GM12878 (cell line): ENCODE measurements around the gene HOXB1. TPM values are rescaled to one million over a fixed set of nuclear protein-coding genes. Genes with fewer than 3 reads are reported as not detected.

ENCODE experiments used
- ATAC-seq: fragments of 200-7000 bp; cut with Tn5 transposase; 3 replicates; pipeline ENCODE4 v1.9.1; 2020; ENCODE audit warnings: mild to moderate bottlenecking, moderate library complexity
- BruUV-seq: library from RNA; stranded (reverse); fragments of 400-500 nt; replicated peaks from 2 replicates; lab custom pipeline; 2021; lab: Mats Ljungman, UMichigan
- CTCF ChIA-PET: fragments of 300-600 bp; sonication (Branson Sonifier 250); formaldehyde crosslinking; extraction: SDS; loops from one replicate; lab custom pipeline; 2021; ENCODE audit warnings: inconsistent platforms; lab: Yijun Ruan, JAX
- POLR2A ChIA-PET: fragments of 350-600 bp; formaldehyde crosslinking; extraction: SDS; loops from one replicate; lab custom pipeline; 2021; ENCODE audit warnings: inconsistent platforms; lab: Charles Lee
- RAD21 ChIA-PET: fragments of 300-600 bp; sonication (Branson Sonifier 250); formaldehyde crosslinking; loops from one replicate; lab custom pipeline; 2023; ENCODE audit warnings: antibody characterized with exemption; ENCODE audit not compliant: unreplicated experiment; lab: Charles Lee
- SMC1A ChIA-PET: fragments of 300-600 bp; sonication (Branson Sonifier 250); formaldehyde crosslinking; loops from one replicate; lab custom pipeline; 2023; ENCODE audit not compliant: unreplicated experiment, uncharacterized antibody; lab: Charles Lee
- DNase-seq: peaks from one replicate; pipeline ENCODE4 v3.0.0-alpha.2; 2011; ENCODE audit warnings: low read depth, low spot score
- FAIRE-seq: peaks from 3 replicates; lab custom pipeline; 2011; peaks lifted over from hg19 to GRCh38; lab: Jason Lieb, UNC
- H2AFZ ChIP-seq: 2 replicates; pipeline ENCODE4 v1.6.0; 2011; ENCODE audit warnings: low read depth, low read length, control low read depth; ENCODE audit not compliant: control insufficient read depth
- H3K27ac ChIP-seq: 2 replicates; pipeline ENCODE4 v1.5.1; 2011; ENCODE audit warnings: control low read depth; ENCODE audit not compliant: control insufficient read depth, insufficient read depth
- H3K27me3 ChIP-seq, 2 experiments: replicated peaks in 1 of 2; 2 replicates each; pipeline versions ENCODE4 v1.6.0 to v1.6.1; 2011; ENCODE audit warnings: low read length in 1 of 2; ENCODE audit not compliant: control insufficient read depth in 2 of 2, insufficient read depth in 2 of 2
- H3K36me3 ChIP-seq, 2 experiments: 2 replicates each; pipeline ENCODE4 v1.5.1; 2011; ENCODE audit warnings: low read length in 1 of 2; ENCODE audit not compliant: control insufficient read depth in 2 of 2, insufficient read depth in 2 of 2
- H3K4me1 ChIP-seq: 2 replicates; pipeline ENCODE4 v1.6.1; 2011; ENCODE audit warnings: mild to moderate bottlenecking, low read length, moderate library complexity, mixed read lengths; ENCODE audit not compliant: control insufficient read depth, insufficient read depth
- H3K4me2 ChIP-seq: 2 replicates; pipeline ENCODE4 v1.6.0; 2011; ENCODE audit warnings: control low read depth; ENCODE audit not compliant: control insufficient read depth, insufficient read depth
- H3K4me3 ChIP-seq: fragments of 200-600 bp; sonication (generic); 2 replicates; pipeline ENCODE4 v1.5.1; 2016
- H3K79me2 ChIP-seq: 2 replicates; pipeline ENCODE4 v1.6.0; 2011; ENCODE audit warnings: low read length; ENCODE audit not compliant: control insufficient read depth, insufficient read depth
- H3K9ac ChIP-seq: 2 replicates; pipeline ENCODE4 v1.8.0; 2011; ENCODE audit warnings: low read length, control low read depth, mixed read lengths; ENCODE audit not compliant: control insufficient read depth, insufficient read depth
- H3K9me3 ChIP-seq: replicated peaks from 3 replicates; pipeline ENCODE4 v1.5.1; 2011; ENCODE audit warnings: mild to moderate bottlenecking, low read length; ENCODE audit not compliant: control insufficient read depth, insufficient read depth
- H4K20me1 ChIP-seq: 2 replicates; pipeline ENCODE4 v1.6.0; 2011; ENCODE audit not compliant: control insufficient read depth, insufficient read depth
- CUX1 ChIP-seq: IDR thresholded peaks from 2 replicates; pipeline ENCODE4 v1.6.1; 2012; ENCODE audit warnings: improper control_type of control experiment, low read depth, low read length; ENCODE audit not compliant: insufficient replicate concordance
- REST ChIP-seq: IDR thresholded peaks from 2 replicates; pipeline ENCODE4 v1.6.1; 2012; ENCODE audit warnings: mild to moderate bottlenecking, low read depth, low read length
- WGBS: methylation state at CpG from one replicate; pipeline ENCODE4 v1.1.6; 2016; ENCODE audit warnings: low lambda C conversion rate; ENCODE audit not compliant: insufficient replicate concordance, insufficient coverage; ENCODE audit errors: missing lambda C conversion rate; 5-methylcytosine and 5-hydroxymethylcytosine counted together
- in situ Hi-C: fragments of 300-500 bp; cut with MboI; formaldehyde crosslinking; loops from 9 replicates; pipeline ENCODE4 v1.14.3; 2018; ENCODE audit warnings: mixed read lengths
- intact Hi-C: fragments of 100-400 bp; cut with micrococcal nuclease; formaldehyde crosslinking; loops from one replicate; pipeline ENCODE4 v1.14.2; 2022; ENCODE audit not compliant: unreplicated experiment
- polyA plus RNA-seq, 11 experiments: library from polyadenylated mRNA; depleted of rRNA in 4 of 11; unstranded in 6 of 11; stranded (reverse) in 5 of 11; fragments of >200 nt; fragmentation: Nextera tagmentation in 4 of 11; fragmentation: Illumina TruSeq in 1 of 11; extraction: Ambion mirVana in 4 of 11; extraction: Trizol in 1 of 11; gene quantifications; 1 replicate in 1 of 11; 2 replicates in 10 of 11; pipeline versions ENCODE4 v1.2.1 to v1.2.3, GENCODE V29; 2011 to 2016; ENCODE audit warnings: inconsistent platforms in 2 of 11, missing spikeins in 2 of 11, low read depth in 1 of 11
- total RNA-seq, 4 experiments: library from RNA; depleted of rRNA in 3 of 4; stranded (reverse); fragments of >200 nt in 3 of 4; fragmentation: Illumina TruSeq in 1 of 4; extraction: Trizol in 1 of 4; gene quantifications; 2 replicates each; pipeline versions ENCODE4 v1.2.1 to v1.2.3, GENCODE V29; 2013 to 2021

The HOXB1 gene
- total and polyA plus RNA-seq, 10 of the 15 experiments (the other 5 are each of a cell fraction or from before 2014, with no cell fraction given) = not detected

- 63% methylated on average over 2 of the region's 2 CpGs for WGBS
- CTCF ChIA-PET = interaction anchor here (0.6 to 0.7 kb wide), 2 partner anchors 193 to 305 kb away, joined by 3 read pairs; no protein-coding TSS in a partner anchor
- no peaks in the 10 kb centered on the region for H3K4me1 ChIP-seq
- POLR2A ChIA-PET = interaction anchor here (1.0 kb wide), 1 partner anchor 11 kb away, joined by 3 read pairs; no protein-coding TSS in a partner anchor
- in situ Hi-C loops = no loop called here
- no peak for TF ChIP-seq REST
- TF ChIP-seq CUX1 = no peak
- intact Hi-C loops = no loop called here
- H3K27ac ChIP-seq = no peak overlapping the region
- no peak overlapping the region for H3K4me2 ChIP-seq
- H3K9me3 ChIP-seq = no peaks in the 10 kb centered on the region
- H3K4me3 ChIP-seq = no peak overlapping the region
- RAD21 ChIA-PET = interaction anchor here (1.1 to 1.4 kb wide), 2 partner anchors 15 to 75 kb away, joined by 3 read pairs; no protein-coding TSS in a partner anchor
- H4K20me1 ChIP-seq = no peaks in the 10 kb centered on the region
- DNase-seq = no peak
- no peaks in the 10 kb centered on the region; a peak in 1 of 4 replicates for H3K36me3 ChIP-seq
- BruUV-seq = no TSS peak
- no peaks in the 10 kb centered on the region for H3K27me3 ChIP-seq
- no peak for FAIRE-seq
- no peak overlapping the region for H2AFZ ChIP-seq
- H3K79me2 ChIP-seq = no peaks in the 10 kb centered on the region
- no peak overlapping the region for H3K9ac ChIP-seq
- SMC1A ChIA-PET = interaction anchor here (0.9 to 1.2 kb wide), 2 partner anchors 12 to 63 kb away, joined by 3 read pairs; no protein-coding TSS in a partner anchor
- no peak for ATAC-seq
Observed at GRCh38 chr17:48567646-48568354, 37.0 kb upstream of the HOXB1 start.
